HUES64 (cell line): ENCODE data around the gene PSD4.

Experiments
- H3K27ac ChIP-seq: 2 replicates; pipeline ENCODE4 v1.7.0; 2013; ENCODE audit warnings: low read depth, low read length, inconsistent platforms
- H3K27me3 ChIP-seq: 2 replicates; pipeline ENCODE4 v1.6.1; 2013; ENCODE audit warnings: mild to moderate bottlenecking, low read length; ENCODE audit not compliant: insufficient read depth
- H3K36me3 ChIP-seq: 2 replicates; pipeline ENCODE4 v1.6.1; 2013; ENCODE audit warnings: mild to moderate bottlenecking, low read length; ENCODE audit not compliant: insufficient read depth
- H3K4me1 ChIP-seq: 2 replicates; pipeline ENCODE4 v1.6.1; 2013; ENCODE audit warnings: mild to moderate bottlenecking, low read length, moderate library complexity; ENCODE audit not compliant: insufficient read depth
- H3K4me3 ChIP-seq: 2 replicates; pipeline ENCODE4 v1.5.1; 2013; ENCODE audit warnings: mild to moderate bottlenecking, low read length, moderate library complexity
- H3K9ac ChIP-seq: 2 replicates; pipeline ENCODE4 v1.6.1; 2013; ENCODE audit warnings: mild to moderate bottlenecking, low read depth, low read length
- H3K9me3 ChIP-seq: 2 replicates; pipeline ENCODE4 v1.6.1; 2013; ENCODE audit warnings: low read depth, low read length; ENCODE audit not compliant: insufficient read depth
- WGBS: fragments of 150-250, 120-280 bp; methylation state at CpG from one replicate; pipeline ENCODE4 v1.1.7; 2013; ENCODE audit warnings: missing lambda C conversion rate; 5-methylcytosine and 5-hydroxymethylcytosine counted together

The PSD4 gene

GRCh38 chr2:113162869-113163268 is 10.9 kb upstream of the PSD4 start:
- Histone ChIP-seq H3K4me1 (peaks cover 13% of the 10 kb centered on the region), H3K36me3 (no peaks in the 10 kb centered on the region), H3K4me3 (no peak overlapping the region), H3K27me3 (peaks cover 20% of the 10 kb centered on the region), H3K9me3 (no peaks in the 10 kb centered on the region), H3K27ac (no peak overlapping the region), H3K9ac (no peak overlapping the region)

- H3K4me1 ChIP-seq = peaks cover 13% of the 10 kb centered on the region
- no peak overlapping the region for H3K4me3 ChIP-seq
- H3K27ac ChIP-seq = no peak overlapping the region
- peaks cover 5% of the 10 kb centered on the region for H3K27me3 ChIP-seq
- no peaks in the 10 kb centered on the region for H3K36me3 ChIP-seq
- no peaks in the 10 kb centered on the region for H3K9me3 ChIP-seq
- WGBS = 90% methylated on average over 11 of the region's 11 CpGs
- no peak overlapping the region for H3K9ac ChIP-seq
Measured at GRCh38 chr2:113164215-113164929, 9.4 kb upstream of the PSD4 start.

GRCh38 chr2:113164930-113165585 is 8.7 kb upstream of the PSD4 start:
- H3K27ac ChIP-seq = no peak overlapping the region
- H3K9me3 ChIP-seq = no peaks in the 10 kb centered on the region
- WGBS = 53% methylated on average over 10 of the region's 10 CpGs
- no peaks in the 10 kb centered on the region for H3K36me3 ChIP-seq
- no peak overlapping the region for H3K9ac ChIP-seq
- peaks cover 3% of the 10 kb centered on the region; the same call in 1 of the 2 replicates for H3K27me3 ChIP-seq
- H3K4me1 ChIP-seq = peaks cover 13% of the 10 kb centered on the region
- H3K4me3 ChIP-seq = no peak overlapping the region

- 97% methylated on average over 7 of the region's 7 CpGs for WGBS
- peaks cover 13% of the 10 kb centered on the region for H3K4me1 ChIP-seq
- H3K27me3 ChIP-seq = peaks cover 3% of the 10 kb centered on the region; the same call in 1 of the 2 replicates
- H3K36me3 ChIP-seq = no peaks in the 10 kb centered on the region
- H3K27ac ChIP-seq = no peak overlapping the region
- no peaks in the 10 kb centered on the region for H3K9me3 ChIP-seq
- no peak overlapping the region for H3K9ac ChIP-seq
- no peak overlapping the region for H3K4me3 ChIP-seq
Measured at GRCh38 chr2:113166187-113166645, 7.6 kb upstream of the PSD4 start.

- 88% methylated on average over 12 of the region's 12 CpGs for WGBS
- Histone ChIP-seq H3K9ac (no peak overlapping the region), H3K4me1 (peaks cover 13% of the 10 kb centered on the region), H3K27ac (no peak overlapping the region), H3K36me3 (no peaks in the 10 kb centered on the region), H3K9me3 (no peaks in the 10 kb centered on the region), H3K4me3 (no peak overlapping the region), H3K27me3 (peaks cover 3% of the 10 kb centered on the region; the same call in 1 of the 2 replicates)
Measured at GRCh38 chr2:113167115-113167932, 6.4 kb upstream of the PSD4 start.

GRCh38 chr2:113167962-113168340 is 5.8 kb upstream of the PSD4 start:
- peaks cover 3% of the 10 kb centered on the region; the same call in 1 of the 2 replicates for H3K27me3 ChIP-seq
- H3K36me3 ChIP-seq = no peaks in the 10 kb centered on the region
- 96% methylated on average over 6 of the region's 6 CpGs for WGBS
- H3K9ac ChIP-seq = no peak overlapping the region
- no peaks in the 10 kb centered on the region for H3K9me3 ChIP-seq
- H3K4me1 ChIP-seq = peaks cover 13% of the 10 kb centered on the region
- H3K4me3 ChIP-seq = no peak overlapping the region
- no peak overlapping the region for H3K27ac ChIP-seq

GRCh38 chr2:113169002-113169530 is 4.7 kb upstream of the PSD4 start:
- Histone ChIP-seq H3K27me3 (peaks cover 3% of the 10 kb centered on the region; the same call in 1 of the 2 replicates), H3K4me1 (peaks cover 17% of the 10 kb centered on the region), H3K9ac (no peak overlapping the region), H3K9me3 (no peaks in the 10 kb centered on the region), H3K4me3 (no peak overlapping the region), H3K27ac (no peak overlapping the region), H3K36me3 (no peaks in the 10 kb centered on the region)
- WGBS = 92% methylated on average over 8 of the region's 8 CpGs

GRCh38 chr2:113169586-113169985 is 4.2 kb upstream of the PSD4 start:
- H3K9me3 ChIP-seq = no peaks in the 10 kb centered on the region
- 91% methylated on average over 2 of the region's 3 CpGs for WGBS

GRCh38 chr2:113171334-113172075 is 2.3 kb upstream of the PSD4 start:
- no peaks in the 10 kb centered on the region for H3K9me3 ChIP-seq
- no peaks in the 10 kb centered on the region for H3K36me3 ChIP-seq
- H3K9ac ChIP-seq = no peak overlapping the region
- H3K27me3 ChIP-seq = peaks cover 3% of the 10 kb centered on the region; the same call in 1 of the 2 replicates
- H3K4me1 ChIP-seq = peaks cover 6% of the 10 kb centered on the region; the same call in 1 of the 2 replicates
- 96% methylated on average over 8 of the region's 8 CpGs for WGBS
- no peak overlapping the region for H3K4me3 ChIP-seq
- no peak overlapping the region for H3K27ac ChIP-seq

More at GRCh38 chr2:113169586-113169985, 4.2 kb upstream of the PSD4 start:
- H3K36me3 ChIP-seq = no peaks in the 10 kb centered on the region
- H3K27ac ChIP-seq = no peak overlapping the region
- no peak overlapping the region for H3K9ac ChIP-seq
- peaks cover 17% of the 10 kb centered on the region for H3K4me1 ChIP-seq
- peaks cover 3% of the 10 kb centered on the region; the same call in 1 of the 2 replicates for H3K27me3 ChIP-seq
- H3K4me3 ChIP-seq = no peak overlapping the region

GRCh38 chr2:113172721-113173541 is 840 bp upstream of the PSD4 start:
- Histone ChIP-seq H3K4me1 (peaks cover 6% of the 10 kb centered on the region; the same call in 1 of the 2 replicates), H3K27ac (no peak overlapping the region), H3K9ac (no peak overlapping the region)

More at GRCh38 chr2:113172721-113173541, 840 bp upstream of the PSD4 start:
- H3K27me3 ChIP-seq = no peaks in the 10 kb centered on the region
- H3K4me3 ChIP-seq = no peak overlapping the region
- WGBS = 95% methylated on average over 16 of the region's 16 CpGs
- H3K9me3 ChIP-seq = no peaks in the 10 kb centered on the region
- no peaks in the 10 kb centered on the region for H3K36me3 ChIP-seq
